Neural progenitor cell (in vitro differentiated cells): Measurements from ENCODE around the gene C17orf113. TPM values are rescaled to one million over a fixed set of nuclear protein-coding genes. Genes with fewer than 3 reads are reported as not detected.
A peak's percentile ranks its signal among the peaks of the same experiment; 100 is the strongest.

ENCODE experiments used
- DNase-seq: peaks from one replicate; pipeline ENCODE4 v3.0.0-alpha.2; 2016; ENCODE audit warnings: low spot score
- H2AFZ ChIP-seq: fragments of 200-600 bp; sonication (generic); replicated peaks from 2 replicates; pipeline ENCODE4 v1.6.1; 2016; ENCODE audit warnings: antibody characterized with exemption
- H3F3A ChIP-seq: fragments of 200-600 bp; sonication (generic); 2 replicates; pipeline ENCODE4 v1.6.1; 2016; ENCODE audit warnings: antibody characterized with exemption, low read depth
- H3K27ac ChIP-seq: fragments of 200-600 bp; sonication (generic); 2 replicates; pipeline ENCODE4 v1.5.1; 2016; ENCODE audit warnings: mild to moderate bottlenecking
- H3K27me3 ChIP-seq: fragments of 200-600 bp; sonication (generic); 2 replicates; pipeline ENCODE4 v1.6.1; 2016; ENCODE audit warnings: mild to moderate bottlenecking, moderate library complexity
- H3K36me3 ChIP-seq: fragments of 200-600 bp; sonication (generic); 2 replicates; pipeline ENCODE4 v1.5.1; 2016
- H3K4me1 ChIP-seq: fragments of 200-600 bp; sonication (generic); 2 replicates; pipeline ENCODE4 v1.6.1; 2016; ENCODE audit warnings: mixed run types
- H3K4me2 ChIP-seq: fragments of 200-600 bp; sonication (generic); 2 replicates; pipeline ENCODE4 v1.6.1; 2016
- H3K4me3 ChIP-seq: fragments of 200-600 bp; sonication (generic); 2 replicates; pipeline ENCODE4 v1.5.1; 2016
- H3K79me2 ChIP-seq: fragments of 200-600 bp; sonication (generic); 2 replicates; pipeline ENCODE4 v1.6.1; 2016; ENCODE audit warnings: low read depth
- H3K9ac ChIP-seq: fragments of 200-600 bp; sonication (generic); 2 replicates; pipeline ENCODE4 v1.6.1; 2016
- H3K9me3 ChIP-seq: fragments of 200-600 bp; sonication (generic); 2 replicates; pipeline ENCODE4 v1.5.1; 2016; ENCODE audit warnings: low read depth
- H4K20me1 ChIP-seq: fragments of 200-600 bp; sonication (generic); 2 replicates; pipeline ENCODE4 v1.6.1; 2016; ENCODE audit warnings: low read depth
- H3K27ac Mint-ChIP-seq: 3 replicates; pipeline ENCODE4 v1.8.0; 2021; ENCODE audit warnings: mixed read lengths
- H3K27me3 Mint-ChIP-seq: 2 replicates; pipeline ENCODE4 v1.8.0; 2022; ENCODE audit warnings: low read depth, mild to moderate bottlenecking, inconsistent platforms, moderate library complexity, mixed read lengths; ENCODE audit not compliant: insufficient read depth
- H3K36me3 Mint-ChIP-seq: 3 replicates; pipeline ENCODE4 v1.8.0; 2021; ENCODE audit warnings: mixed read lengths
- H3K4me1 Mint-ChIP-seq: 3 replicates; pipeline ENCODE4 v1.8.0; 2021; ENCODE audit warnings: mixed read lengths
- H3K4me3 Mint-ChIP-seq: 3 replicates; pipeline ENCODE4 v1.8.0; 2021; ENCODE audit warnings: mild to moderate bottlenecking, moderate library complexity, mixed read lengths
- H3K9me3 Mint-ChIP-seq: 3 replicates; pipeline ENCODE4 v1.8.0; 2020; ENCODE audit warnings: mixed read lengths
- EZH2 ChIP-seq: fragments of 200-600 bp; sonication (generic); IDR thresholded peaks from 2 replicates; pipeline ENCODE4 v1.6.1; 2017; ENCODE audit warnings: antibody characterized with exemption, mild to moderate bottlenecking, moderate library complexity
- EZH2phosphoT487 ChIP-seq: fragments of 200-600 bp; sonication (generic); IDR thresholded peaks from 2 replicates; pipeline ENCODE4 v1.6.1; 2017; ENCODE audit warnings: antibody characterized with exemption
- total RNA-seq: library from RNA; depleted of rRNA; stranded (reverse); fragments of >200 nt; gene quantifications from 2 replicates; pipeline ENCODE4 v1.2.3, GENCODE V29; 2015; ENCODE audit warnings: low replicate concordance
- TF ChIP-seq, protein P1 (sequence below): fragments of 200-600 bp; sonication (generic); IDR thresholded peaks from 2 replicates; pipeline ENCODE4 v1.5.1; 2017; ENCODE audit warnings: antibody characterized with exemption, mild to moderate bottlenecking

The C17orf113 gene
- total RNA-seq, 1 donor from 2014 or later, result 2.2 TPM

- peak overlapping the region; percentile 86 for H3K4me3 ChIP-seq
- peaks cover 11% of the 10 kb centered on the region for H3F3A ChIP-seq
Measured at GRCh38 chr17:42072323-42073187, 22.2 kb upstream of the C17orf113 start.

DNA sequence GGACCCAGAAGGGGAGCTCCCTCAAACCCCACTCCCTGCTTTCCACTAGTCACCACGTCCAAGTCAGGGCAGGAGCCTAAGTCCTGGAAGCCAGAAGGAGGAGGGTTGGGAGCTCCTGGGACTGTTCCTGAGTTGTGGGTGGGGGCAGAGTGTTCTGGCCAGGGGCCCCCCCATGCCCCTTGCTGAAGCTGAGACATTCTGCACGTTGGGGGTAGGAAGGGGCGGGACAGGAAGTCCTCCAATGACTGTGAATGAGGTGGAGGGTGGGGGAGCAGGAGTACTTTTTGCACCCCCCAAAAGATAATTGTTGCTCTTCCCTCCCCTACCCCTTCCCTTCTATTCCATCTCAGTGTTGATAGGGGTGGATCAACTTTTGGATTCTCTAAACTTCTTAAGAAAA, 21.4 kb upstream of the C17orf113 start:
- Mint-ChIP-seq H3K4me3 (peak overlapping the region; percentile 24), H3K4me1 (peaks cover 2% of the 10 kb centered on the region), H3K36me3 (no peaks in the 10 kb centered on the region), H3K27me3 (peaks cover 33% of the 10 kb centered on the region), H3K9me3 (no peaks in the 10 kb centered on the region), H3K27ac (no peak overlapping the region)
- H3K27me3 ChIP-seq, result peaks cover 30% of the 10 kb centered on the region
- no peak overlapping the region for H3K9ac ChIP-seq
- DNase-seq, result no peak
- TF ChIP-seq EZH2, result no peak
- H3K4me3 ChIP-seq, result peak overlapping the region; percentile 86
- H2AFZ ChIP-seq, result peak overlapping the region; percentile 100
- no peaks in the 10 kb centered on the region for H4K20me1 ChIP-seq
- H3K4me2 ChIP-seq, result peak overlapping the region; percentile 98
- no peaks in the 10 kb centered on the region for H3K79me2 ChIP-seq
- no peaks in the 10 kb centered on the region for H3K9me3 ChIP-seq
- peaks cover 11% of the 10 kb centered on the region for H3F3A ChIP-seq
- H3K27ac ChIP-seq, result no peak overlapping the region
- peaks cover 4% of the 10 kb centered on the region for H3K4me1 ChIP-seq
- H3K36me3 ChIP-seq, result no peaks in the 10 kb centered on the region

More at GRCh38 chr17:42072323-42073187, 22.2 kb upstream of the C17orf113 start:
- Mint-ChIP-seq H3K4me3 (peak overlapping the region; percentile 68), H3K4me1 (peaks cover 2% of the 10 kb centered on the region), H3K9me3 (no peaks in the 10 kb centered on the region), H3K27ac (no peak overlapping the region), H3K27me3 (peaks cover 35% of the 10 kb centered on the region), H3K36me3 (no peaks in the 10 kb centered on the region)
- Histone ChIP-seq H3K9me3 (no peaks in the 10 kb centered on the region), H3K9ac (no peak overlapping the region), H3K4me2 (peak overlapping the region; percentile 98), H3K36me3 (no peaks in the 10 kb centered on the region), H4K20me1 (no peaks in the 10 kb centered on the region), H3K4me1 (peaks cover 5% of the 10 kb centered on the region), H2AFZ (peak overlapping the region; percentile 100), H3K27me3 (peaks cover 30% of the 10 kb centered on the region), H3K27ac (no peak overlapping the region), H3K79me2 (no peaks in the 10 kb centered on the region)
- TF ChIP-seq EZH2phosphoT487 (peak; percentile 16), EZH2 (peak; percentile 68)
- TF ChIP-seq, protein P1, sequence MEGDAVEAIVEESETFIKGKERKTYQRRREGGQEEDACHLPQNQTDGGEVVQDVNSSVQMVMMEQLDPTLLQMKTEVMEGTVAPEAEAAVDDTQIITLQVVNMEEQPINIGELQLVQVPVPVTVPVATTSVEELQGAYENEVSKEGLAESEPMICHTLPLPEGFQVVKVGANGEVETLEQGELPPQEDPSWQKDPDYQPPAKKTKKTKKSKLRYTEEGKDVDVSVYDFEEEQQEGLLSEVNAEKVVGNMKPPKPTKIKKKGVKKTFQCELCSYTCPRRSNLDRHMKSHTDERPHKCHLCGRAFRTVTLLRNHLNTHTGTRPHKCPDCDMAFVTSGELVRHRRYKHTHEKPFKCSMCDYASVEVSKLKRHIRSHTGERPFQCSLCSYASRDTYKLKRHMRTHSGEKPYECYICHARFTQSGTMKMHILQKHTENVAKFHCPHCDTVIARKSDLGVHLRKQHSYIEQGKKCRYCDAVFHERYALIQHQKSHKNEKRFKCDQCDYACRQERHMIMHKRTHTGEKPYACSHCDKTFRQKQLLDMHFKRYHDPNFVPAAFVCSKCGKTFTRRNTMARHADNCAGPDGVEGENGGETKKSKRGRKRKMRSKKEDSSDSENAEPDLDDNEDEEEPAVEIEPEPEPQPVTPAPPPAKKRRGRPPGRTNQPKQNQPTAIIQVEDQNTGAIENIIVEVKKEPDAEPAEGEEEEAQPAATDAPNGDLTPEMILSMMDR, result no peak
- DNase-seq, result peak; percentile 79

GRCh38 chr17:42068979-42069378, 18.6 kb upstream of the C17orf113 start:
- H3K4me2 ChIP-seq, result no peak overlapping the region
- no peaks in the 10 kb centered on the region for H3K9me3 ChIP-seq
- peaks cover 30% of the 10 kb centered on the region for H3K27me3 Mint-ChIP-seq
- no peak overlapping the region for H3K27ac ChIP-seq
- DNase-seq, result no peak
- TF ChIP-seq EZH2phosphoT487 (no peak), EZH2 (no peak)
- TF ChIP-seq, protein P1, result no peak
- no peaks in the 10 kb centered on the region for H3K9me3 Mint-ChIP-seq
- H3K27ac Mint-ChIP-seq, result no peak overlapping the region
- H3K27me3 ChIP-seq, result peaks cover 30% of the 10 kb centered on the region
- H3K36me3 ChIP-seq, result no peaks in the 10 kb centered on the region
- H3K4me3 ChIP-seq, result no peak overlapping the region
- no peak overlapping the region for H2AFZ ChIP-seq
- H3K9ac ChIP-seq, result no peak overlapping the region
- H3K4me1 ChIP-seq, result peaks cover 4% of the 10 kb centered on the region
- peaks cover 11% of the 10 kb centered on the region for H3F3A ChIP-seq
- no peaks in the 10 kb centered on the region for H3K79me2 ChIP-seq
- no peaks in the 10 kb centered on the region for H3K36me3 Mint-ChIP-seq
- H4K20me1 ChIP-seq, result no peaks in the 10 kb centered on the region
- peaks cover 6% of the 10 kb centered on the region for H3K4me1 Mint-ChIP-seq
- no peak overlapping the region for H3K4me3 Mint-ChIP-seq
